HG03469 (cell line): ENCODE measurements around the gene PGC.

Experiments
- ATAC-seq: cut with Tn5 transposase; IDR thresholded peaks from one replicate; pipeline ENCODE4 v1.9.1; 2021; ENCODE audit warnings: mild to moderate bottlenecking, moderate library complexity, moderate number of reproducible peaks; ENCODE audit not compliant: unreplicated experiment

Gene PGC

DNA sequence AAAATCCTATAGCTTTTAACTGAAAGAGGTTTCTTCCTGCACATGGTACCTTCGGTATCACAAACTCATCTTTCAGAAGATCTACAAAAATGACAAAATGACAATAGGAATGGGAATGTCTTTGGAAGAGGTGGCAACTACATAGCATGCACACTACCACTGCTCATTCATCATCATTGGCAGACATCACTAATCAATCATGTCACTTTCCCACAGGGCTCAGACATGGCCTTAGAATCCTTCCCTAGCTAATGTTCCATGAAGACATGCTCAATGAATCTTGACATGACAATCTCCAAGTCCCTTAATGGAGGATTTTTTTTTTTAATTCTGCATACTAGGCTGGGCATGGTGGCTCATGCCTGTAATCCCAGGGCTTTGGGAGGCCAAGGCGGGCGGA is 3.2 kb upstream of the PGC start:
- ATAC-seq: no peak

DNA sequence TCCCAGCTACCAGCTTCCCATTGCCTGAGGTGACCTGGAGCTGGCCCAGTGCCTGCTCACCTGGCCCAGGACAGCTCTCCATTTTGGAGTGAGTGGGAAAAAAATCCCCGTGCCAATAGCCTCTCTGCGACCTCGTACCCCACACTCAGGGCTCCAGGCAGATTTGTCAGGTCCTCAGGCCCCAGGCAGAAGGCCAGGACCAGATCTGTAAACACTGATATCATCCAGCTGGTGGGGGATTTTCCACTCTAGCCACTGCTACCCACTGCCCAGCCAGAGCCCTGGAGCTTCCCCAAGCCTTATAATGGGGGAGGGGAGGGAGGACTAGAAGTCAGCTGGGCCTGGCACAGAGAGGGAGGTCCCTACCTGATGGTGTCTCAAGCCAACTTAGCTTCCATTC is 1.3 kb upstream of the PGC start:
- no peak for ATAC-seq

DNA sequence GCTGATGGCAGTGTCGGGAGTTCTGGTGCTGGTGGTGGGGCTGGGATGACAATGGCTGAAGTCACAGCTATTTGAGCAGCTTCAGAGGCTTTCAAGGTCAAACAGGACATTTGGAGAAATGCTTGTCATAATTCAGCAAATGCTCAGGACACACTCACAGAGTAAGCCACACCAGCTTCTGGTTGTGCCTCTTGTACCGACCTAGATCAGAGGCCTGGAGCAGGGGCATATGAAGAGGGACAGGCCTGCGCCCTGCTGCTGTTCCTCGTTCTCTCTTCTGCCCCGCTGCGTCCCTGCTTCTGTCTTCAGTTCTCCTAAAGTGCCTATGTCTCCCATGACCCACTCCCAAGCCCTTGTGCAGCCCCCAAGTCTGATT is 893 bp upstream of the PGC start:
- ATAC-seq: no peak

DNA sequence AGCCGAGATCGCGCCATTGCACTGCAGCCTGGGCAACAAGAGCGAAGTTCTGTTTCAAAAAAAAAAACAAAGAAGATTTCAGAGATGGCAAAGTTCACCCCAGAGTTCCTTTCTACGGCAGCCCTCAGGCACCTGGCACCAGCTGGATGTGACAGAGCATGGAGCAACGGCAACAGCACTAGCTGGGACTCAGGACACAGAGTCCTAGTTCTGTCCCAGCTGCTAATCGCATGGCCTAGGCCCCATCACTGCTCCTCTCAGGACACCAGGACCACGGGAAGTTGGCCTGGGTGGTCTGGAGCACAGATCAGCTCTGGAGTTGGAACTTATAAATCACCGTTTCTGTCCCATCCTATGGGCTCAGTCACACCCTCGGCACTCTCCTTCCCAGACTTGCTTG is 1.1 kb downstream of the PGC start:
- ATAC-seq: no peak

DNA sequence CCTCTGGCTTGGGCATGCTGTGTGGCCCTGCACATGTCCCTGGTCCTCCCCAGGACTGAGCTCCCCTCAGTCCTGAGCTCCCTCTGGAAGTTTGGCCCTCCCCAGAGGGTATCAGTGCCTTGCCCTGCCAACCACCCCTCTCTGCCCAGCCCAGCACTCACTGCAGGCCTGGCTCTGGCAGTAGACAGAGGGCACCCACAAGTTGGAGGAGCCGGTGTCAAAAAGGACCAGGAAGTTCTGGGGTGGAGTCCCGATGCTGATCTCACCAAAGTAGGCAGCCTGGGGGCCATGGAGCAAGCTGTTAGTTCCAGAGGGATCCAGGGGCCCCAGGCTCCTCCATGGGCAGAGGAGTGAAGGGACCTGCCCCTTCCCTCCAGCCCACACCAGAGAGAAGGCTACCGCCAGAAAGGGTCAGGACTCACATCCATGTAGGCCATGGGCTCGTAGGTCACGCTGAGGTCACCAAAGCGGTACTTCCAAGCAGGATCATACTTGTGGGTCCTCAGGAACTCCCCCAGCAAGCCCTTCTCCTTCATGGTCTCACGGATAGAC is 2.9 kb downstream of the PGC start:
- ATAC-seq: no peak

DNA sequence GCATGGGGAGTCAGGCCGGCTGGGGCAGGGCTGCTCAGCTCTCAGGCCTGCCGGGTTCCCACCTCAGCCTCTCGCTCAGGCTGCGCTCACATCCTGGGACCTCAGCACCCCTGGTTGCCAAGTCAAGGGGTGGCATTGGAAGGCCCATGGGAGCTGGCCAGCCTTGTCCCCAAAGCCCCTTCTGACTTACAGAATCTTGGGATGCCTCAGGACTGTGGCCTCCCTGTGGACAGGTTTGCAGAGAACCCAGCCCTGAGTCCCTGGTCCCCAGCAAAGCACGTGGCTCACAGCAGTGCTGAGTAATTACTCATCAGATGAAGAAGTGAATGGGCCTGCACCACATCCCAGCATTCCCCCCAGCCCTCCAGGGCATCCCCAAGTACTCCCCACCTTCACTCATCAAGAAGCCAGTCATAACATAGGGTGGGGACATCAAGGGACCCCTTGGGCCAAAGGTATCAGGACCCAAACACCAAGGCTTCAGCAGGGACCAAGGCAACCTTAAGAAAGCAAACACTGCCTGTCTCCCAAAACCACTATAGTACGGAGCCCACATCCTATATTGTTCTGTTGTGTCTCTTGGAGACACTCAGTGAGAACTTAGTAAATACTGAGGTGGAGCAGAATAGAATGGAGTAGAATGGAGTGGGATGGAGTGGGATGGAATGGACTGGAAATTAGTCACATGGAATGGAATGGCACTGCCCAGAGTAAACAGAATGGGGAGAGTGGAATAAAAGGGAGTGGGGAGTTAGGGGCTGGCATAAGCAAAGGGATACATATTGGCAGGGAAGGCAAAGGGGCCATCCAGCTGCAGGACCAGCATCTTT is 3.6 kb downstream of the PGC start:
- no peak for ATAC-seq

DNA sequence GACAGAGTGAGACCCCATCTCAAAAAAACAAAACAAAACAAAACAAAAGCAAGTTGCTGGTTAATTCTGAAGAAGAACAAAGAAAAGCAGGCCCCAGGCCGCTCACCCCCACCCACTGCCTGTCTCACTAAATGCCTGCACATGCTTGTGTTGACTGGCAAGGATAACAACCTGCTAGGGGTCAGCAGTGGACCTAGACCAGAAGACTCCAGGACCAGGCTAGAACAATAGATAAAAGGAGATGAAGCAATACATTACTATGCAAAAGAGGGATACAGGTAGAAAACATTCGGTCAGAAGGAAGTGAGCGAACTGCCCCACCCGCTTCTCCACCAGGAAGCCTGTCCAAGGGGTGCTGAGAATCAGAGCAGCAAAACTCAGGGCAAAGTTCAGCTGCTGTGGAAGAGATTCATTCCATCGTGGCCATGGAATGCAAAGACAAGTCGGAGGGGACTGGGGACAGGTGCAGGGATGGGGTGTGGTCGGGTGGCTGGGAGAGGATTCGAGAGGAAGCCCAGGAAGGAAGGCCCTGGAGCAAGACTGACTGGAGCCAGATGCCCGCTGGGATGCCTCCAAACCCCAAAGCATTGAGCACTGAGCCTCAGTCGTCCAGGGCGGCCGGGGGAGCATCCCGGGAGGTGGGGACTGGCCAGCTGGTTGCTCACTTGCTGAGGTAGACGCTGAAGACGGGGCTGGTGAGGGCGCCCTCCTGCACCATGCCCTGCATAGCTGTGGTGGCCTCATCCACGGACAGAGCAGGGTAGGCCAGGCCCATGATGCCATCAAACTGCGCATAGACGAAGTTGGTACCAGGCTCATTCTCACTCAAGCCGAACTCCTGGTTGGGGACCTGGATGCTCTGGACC is 5.3 kb downstream of the PGC start:
- no peak for ATAC-seq

DNA sequence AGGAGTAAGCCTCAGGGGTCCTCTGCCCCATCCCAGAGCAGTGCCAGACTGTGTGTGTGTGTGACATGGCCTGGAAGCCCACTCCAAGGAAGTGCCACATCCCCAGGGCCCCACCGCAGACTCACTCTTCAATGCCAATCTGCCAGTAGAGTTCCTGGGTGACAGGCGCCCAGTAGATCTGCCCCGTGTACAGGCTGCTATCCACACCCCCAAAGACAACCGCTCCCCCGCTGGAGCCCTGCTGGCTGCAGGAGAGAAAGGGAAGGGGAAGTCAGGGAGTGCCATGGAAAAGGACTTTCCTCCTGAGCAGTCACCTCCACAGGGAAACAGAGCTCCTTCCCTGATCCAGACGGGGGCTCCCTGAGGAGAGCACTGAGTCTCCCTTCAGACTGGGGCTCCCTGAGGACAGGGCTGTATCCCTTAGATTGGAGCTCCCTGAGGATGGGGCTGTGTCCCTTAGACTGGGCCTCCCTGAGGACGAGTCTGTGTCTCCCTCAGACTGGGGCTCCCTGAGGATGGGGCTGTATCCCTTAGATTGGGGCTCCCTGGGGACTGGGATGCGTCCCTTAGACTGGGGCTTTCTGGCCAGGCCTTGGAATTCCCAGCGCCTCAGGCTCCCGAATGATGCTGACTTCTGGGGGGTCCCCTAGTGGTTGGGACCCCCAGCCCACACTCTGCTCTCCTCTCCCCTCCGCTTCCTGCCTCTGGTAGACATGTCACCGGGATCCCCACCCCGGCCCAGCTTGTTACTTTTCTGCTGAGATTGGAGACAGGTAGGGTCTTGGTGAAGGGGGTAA is 6.6 kb downstream of the PGC start:
- no peak for ATAC-seq

DNA sequence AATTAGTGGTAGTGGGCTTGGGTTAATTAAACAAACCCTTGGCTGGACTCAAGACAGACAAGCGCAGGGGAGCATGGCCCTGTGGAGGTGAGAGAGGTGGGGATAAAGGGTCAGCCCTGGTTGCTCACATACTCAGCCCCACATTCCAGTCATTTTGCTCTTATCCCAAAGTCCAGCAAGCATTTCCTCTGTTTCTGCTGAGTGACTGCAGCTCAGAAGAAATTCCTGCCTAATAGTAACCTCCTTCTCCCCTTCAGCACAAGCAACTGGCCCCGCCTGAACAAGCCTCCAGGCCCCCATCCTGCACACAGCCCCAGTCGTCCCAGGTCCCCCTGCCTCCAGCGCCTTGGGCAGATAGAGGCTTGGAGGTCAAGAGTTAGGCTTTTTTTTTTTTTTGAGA is 8.2 kb downstream of the PGC start:
- ATAC-seq: no peak

DNA sequence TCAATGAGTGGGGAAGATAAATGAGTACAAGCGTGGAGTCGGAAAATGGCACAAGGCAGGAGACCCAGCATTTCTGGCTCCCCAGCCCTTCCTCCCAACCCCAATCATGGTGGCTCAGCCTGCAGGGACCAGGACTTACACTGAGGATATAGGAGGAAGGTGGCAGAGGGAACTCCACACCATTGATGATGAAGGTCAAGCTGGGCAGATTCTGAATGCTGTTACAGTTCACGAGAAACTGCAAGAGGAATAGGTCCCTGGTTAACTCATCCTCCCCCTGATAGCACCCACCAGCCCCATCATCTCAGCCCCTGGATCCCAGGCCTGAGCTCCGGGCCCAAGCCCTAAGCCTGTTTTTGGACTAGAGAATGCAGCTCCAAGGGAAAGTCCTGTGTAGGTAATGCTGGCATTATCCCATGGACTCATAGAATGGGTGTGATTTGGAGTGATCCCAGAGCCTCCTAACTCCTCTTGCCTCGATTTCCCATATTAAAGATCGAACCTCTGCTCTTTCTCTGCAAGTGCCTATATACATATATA is 9.5 kb downstream of the PGC start:
- ATAC-seq: no peak

DNA sequence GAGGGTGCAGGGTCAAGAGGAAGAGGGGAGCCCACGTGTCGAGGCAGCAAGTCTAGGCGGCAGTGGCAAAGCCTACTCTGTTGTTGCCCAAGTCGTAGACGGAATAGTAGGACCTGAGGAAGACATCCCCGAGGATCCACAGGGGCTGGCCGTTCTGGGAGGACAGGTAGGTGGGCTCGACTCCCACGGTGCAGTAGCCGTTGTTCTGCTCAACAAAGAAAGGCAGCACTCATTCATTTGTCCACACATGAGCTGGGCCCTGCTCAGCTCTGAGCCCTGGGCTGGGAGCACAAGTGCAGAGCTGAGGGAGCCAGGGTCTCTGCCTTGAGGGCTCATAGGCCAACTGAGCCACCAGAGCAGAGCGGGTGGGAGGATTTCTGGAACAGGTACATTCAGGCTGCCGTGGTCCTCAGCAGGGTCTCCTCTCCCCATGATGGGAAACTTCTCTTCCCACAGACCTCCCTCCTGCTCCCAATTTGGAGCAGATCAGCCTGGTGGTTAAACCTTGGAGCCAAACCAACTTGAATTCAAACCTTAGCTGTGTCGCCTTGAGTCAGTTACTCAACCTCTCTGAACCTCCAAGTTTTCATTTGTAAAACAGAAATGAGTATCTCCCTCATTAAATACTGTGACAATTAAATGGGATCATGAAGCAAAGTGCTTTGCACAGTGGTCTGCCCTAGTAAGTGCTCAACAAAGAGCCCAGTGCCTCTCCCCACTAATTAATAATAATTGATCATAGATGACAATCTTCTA is 10.2 kb downstream of the PGC start:
- ATAC-seq: no peak

DNA sequence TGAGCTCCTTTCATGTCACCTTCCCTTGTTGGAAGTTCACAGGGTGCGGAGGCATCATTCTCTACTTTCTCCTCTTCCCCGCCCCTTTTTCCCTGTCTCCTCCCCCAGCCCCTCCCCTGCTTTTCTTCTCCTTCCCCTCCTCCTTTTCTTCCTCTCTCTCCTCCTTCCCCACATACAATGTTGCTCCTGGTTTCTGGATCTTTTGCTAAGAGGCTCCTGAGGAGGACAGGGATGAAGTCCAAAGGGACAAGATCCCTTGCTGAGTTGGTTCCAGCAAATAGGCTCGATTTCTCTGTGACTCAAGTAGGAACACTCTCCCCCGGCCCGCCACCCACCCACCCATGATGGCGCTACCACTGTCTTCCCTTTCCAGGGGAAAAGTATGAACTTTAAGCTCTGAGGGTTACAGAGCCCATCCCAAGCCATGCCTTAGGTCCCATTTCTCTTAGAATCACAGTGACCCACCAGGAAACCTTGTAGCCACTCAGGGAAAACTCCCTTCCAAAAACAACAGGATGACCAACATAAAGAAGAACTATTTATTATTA is 10.9 kb downstream of the PGC start:
- no peak for ATAC-seq

DNA sequence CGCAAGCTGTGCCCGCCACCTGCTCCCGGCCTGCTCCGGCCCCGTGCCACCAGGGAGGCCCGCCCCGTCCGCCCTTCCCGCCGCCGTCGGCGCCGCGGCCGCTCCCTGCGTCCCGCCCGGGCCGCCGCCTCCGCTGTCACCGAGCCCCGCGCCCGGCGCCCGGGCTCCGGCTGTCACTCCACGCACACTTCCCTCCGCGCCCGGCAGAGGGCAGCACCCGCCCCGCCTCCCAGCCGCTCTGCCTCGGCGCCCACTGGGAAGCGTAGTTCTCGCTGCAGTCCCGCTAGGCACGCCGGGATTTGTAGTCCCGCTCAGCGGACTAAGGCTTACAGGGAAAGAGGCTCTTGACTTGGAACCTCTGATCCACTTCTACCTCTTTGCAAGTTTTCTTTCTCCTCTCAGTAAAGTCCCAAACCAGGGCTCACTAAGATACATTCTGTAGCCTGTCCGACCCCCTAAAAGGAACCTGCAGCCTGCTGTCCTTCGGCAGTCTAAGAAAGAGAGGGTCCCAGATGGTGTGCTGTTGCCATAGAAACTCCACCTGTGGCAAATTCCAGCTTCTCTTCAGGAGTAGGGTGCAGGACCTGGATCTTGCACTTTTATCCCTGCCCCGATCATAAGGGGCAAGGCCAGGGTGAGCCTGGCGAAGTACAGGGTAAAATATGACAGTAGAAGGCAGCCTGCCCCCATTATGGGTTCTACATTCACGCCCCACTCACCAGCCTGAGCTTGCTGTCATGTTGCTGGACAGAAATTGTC is 11.6 kb downstream of the PGC start, which contains the start of gene TFEB:
TSS of gene TFEB (minus strand) at position 182 of the 759 bp plus-strand sequence. CDS start 44,395 bp downstream, outside the sequence.
- ATAC-seq: peak; percentile 54

DNA sequence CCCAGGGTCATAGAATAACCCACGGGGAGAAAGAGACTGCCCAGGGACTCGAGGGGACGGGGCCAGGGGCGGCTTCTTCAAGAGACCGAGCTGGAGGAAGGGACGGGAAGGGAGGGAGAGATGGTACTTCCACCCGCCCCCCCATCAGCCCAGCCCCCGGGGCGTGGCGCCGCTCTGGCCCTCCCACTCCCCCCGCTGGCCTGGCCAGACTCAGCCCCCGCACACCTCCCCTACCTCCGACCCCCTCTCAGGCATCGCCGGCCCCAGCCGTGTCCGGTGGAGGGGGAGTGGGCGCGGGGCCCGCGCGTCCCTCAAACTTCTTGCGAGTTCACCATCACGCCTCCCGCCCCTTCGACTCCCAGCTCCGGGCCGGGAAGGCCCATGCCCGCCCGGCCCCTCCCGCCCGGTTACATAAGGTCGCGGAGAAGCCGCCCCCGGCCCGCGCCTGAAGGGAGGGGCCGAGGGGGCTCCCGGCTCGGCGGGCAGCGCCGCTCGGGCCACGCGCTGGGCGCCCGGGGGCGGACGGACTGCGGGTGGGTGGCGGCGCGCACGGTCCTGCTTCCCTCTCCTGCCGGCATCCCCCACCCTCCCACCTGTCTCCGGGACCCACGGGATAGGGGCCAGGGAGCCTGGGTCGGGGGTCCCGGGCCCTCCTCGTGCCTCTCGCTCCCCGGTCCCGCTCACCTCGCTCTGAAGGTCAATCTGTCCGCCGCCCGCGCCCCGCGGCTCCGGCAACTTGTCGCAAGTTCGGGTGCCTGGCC is 12.4 kb downstream of the PGC start:
- no peak for ATAC-seq

DNA sequence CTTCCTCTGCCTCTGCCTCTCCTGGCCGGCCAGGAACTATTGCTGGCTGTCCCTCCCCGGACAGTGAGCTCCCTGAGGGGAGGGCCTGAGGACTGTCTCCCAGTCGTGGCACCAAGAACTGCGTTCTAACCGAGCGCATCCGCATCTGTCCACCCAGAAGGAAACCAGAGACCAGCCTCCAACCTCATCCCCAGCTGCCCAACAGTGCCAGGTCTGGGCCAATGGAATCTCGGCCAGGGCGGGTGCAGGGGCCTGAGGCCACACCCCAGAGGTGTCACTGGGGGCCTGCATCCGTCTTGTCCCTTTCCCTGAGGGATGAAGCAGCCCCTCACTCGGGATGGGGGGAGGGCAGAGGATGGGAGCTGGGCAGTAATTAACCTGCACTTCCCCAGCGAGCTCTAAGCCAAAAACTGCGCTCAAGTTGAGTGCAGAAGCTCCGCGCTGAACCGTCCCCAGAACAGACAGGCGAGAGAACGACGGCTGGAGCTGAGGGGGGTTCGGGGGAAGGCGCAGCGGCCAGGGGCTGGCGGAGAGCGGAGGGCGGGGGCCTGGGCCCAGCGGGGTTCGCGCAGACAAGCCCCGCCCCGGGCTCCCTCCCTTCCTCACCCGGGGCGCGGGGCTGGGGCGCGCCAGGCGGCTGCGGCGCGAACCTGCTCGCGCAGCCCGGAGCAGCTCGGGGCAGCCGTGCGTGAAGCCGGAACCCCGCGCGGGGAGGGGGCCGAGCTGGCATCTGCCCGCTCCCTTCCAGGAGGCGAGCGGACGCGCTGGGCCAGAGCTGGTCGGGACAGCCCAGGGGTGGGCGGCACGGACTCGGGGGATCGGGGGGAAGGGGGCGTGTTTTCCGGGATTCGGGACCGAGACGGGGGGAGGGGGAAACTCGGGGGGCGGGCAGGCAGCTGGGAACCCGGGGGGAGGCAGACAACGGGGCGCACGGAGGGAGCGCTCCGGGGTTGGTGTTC is 13.2 kb downstream of the PGC start:
- ATAC-seq: peak; percentile 27

DNA sequence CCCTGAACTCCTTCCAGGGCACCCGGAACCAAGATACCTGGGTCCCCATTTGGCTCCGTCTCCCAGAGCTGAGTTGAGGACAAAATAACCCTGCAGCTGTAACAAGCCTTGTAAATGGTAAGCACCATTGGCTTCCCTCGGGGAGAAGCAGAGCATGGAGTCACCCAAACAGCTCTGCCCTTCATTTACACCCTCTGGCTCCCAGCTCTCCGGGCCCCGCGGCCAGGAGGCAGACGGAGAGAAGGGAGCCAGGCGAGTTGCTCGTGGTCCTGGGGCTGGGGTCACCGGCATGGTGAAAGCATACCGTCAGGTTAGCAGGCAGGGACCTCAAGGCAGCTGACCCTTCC is 13.9 kb downstream of the PGC start:
- ATAC-seq: no peak
